C4-2B (cell line): ENCODE data around the gene SYMPK.

ENCODE experiments used
- ZFX ChIP-seq: fragments of 450-650 bp; IDR thresholded peaks from 2 replicates; pipeline ENCODE4 v1.6.1; 2017
- TF ChIP-seq, protein P1 (sequence below): fragments of 450-650 bp; conservative IDR thresholded peaks from 2 replicates; pipeline ENCODE4 v1.5.1; 2017; ENCODE audit warnings: mild to moderate bottlenecking

DNA sequence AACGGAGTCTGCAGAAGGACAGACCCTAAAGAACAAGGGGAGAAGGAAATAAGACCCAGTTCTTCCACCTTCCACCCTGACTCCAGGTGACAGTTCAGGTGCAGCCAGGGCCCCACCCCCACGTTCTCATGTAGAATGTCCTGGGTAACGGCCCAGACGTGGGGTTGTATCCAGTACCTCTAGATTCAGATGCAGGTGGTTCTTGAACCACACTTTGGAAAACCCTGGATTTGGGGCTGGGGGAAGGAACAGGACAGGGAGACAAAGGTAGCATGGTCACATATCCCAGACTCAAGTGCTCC is 82.8 kb downstream of the SYMPK start:
- TF ChIP-seq, protein P1, sequence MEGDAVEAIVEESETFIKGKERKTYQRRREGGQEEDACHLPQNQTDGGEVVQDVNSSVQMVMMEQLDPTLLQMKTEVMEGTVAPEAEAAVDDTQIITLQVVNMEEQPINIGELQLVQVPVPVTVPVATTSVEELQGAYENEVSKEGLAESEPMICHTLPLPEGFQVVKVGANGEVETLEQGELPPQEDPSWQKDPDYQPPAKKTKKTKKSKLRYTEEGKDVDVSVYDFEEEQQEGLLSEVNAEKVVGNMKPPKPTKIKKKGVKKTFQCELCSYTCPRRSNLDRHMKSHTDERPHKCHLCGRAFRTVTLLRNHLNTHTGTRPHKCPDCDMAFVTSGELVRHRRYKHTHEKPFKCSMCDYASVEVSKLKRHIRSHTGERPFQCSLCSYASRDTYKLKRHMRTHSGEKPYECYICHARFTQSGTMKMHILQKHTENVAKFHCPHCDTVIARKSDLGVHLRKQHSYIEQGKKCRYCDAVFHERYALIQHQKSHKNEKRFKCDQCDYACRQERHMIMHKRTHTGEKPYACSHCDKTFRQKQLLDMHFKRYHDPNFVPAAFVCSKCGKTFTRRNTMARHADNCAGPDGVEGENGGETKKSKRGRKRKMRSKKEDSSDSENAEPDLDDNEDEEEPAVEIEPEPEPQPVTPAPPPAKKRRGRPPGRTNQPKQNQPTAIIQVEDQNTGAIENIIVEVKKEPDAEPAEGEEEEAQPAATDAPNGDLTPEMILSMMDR = no peak
- no peak for TF ChIP-seq ZFX
